HG03432 (cell line): ENCODE measurements around the gene GBA2.
A peak's percentile ranks its signal among the peaks of the same experiment; 100 is the strongest.

Experiments
- ATAC-seq: cut with Tn5 transposase; IDR thresholded peaks from one replicate; pipeline ENCODE4 v1.9.1; 2021; ENCODE audit warnings: mild to moderate bottlenecking, moderate library complexity; ENCODE audit not compliant: unreplicated experiment

The GBA2 gene

GRCh38 chr9:35741740-35742139 lies 7.3 kb downstream of the GBA2 start:
- ATAC-seq, result no peak

GRCh38 chr9:35740243-35740642 lies 8.8 kb downstream of the GBA2 start:
- ATAC-seq, result no peak

- no peak for ATAC-seq
Observed at GRCh38 chr9:35738924-35739323, 10.1 kb downstream of the GBA2 start.

DNA sequence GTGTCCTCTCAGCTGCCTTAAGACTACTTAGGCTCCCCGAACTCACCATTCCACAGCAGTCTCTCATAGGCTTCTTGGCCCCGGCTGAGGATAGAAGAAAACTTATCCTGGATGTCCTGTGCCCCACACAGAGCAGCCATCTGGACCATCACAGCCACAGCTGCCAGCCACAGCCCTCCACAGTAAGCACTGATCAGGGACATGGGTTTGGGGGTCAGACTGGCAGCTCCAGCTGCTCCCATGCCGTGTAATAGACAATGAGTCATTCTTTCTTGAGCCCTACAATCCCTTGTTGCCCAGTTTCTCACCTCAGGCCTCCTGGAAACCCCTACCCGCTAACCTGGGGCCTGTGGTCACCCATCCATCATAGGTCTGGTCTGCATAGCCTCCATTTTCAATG lies 10.8 kb downstream of the GBA2 start:
- ATAC-seq, result no peak

DNA sequence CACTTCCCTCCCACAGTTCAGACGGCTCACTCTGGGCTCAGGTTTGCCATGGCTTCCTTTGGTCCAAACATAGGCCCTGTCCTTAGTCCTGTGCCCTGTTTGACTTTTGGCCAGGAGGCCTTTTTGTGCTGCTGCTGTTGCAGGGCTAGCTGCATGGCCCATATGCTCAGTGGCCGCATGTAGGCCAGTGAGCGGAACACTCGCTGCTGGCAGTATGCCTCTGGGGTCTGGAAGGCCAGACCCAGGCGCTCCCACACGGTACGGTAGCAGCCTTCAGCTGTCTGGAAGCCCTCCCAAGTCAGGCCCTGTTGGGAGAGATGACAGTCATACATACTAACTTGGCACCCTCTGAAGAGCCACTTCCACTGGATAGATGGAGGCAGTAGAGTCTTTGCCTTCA lies 11.9 kb downstream of the GBA2 start:
- no peak for ATAC-seq

DNA sequence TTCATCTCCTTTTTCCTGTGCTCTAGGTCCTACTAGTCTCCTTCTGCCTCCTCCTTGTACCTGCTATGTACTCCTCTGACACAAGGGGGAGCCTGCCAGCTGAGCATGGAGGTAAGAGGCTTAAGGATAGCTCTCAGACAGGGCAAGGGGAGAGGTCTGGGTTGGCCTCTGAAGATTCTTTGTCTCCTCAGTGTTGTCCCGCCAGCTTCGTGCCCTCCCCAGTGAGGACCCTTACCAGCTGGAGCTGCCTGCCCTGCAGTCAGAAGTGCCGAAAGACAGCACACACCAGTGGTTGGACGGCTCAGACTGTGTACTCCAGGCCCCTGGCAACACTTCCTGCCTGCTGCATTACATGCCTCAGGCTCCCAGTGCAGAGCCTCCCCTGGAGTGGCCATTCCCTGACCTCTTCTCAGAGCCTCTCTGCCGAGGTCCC lies 12.8 kb downstream of the GBA2 start:
- no peak for ATAC-seq

- ATAC-seq, result no peak
Observed at GRCh38 chr9:35734096-35734495, 14.9 kb downstream of the GBA2 start.

GRCh38 chr9:35732800-35733541 lies 16.1 kb downstream of the GBA2 start:
- ATAC-seq, result peak; percentile 0

GRCh38 chr9:35732185-35732799 lies 16.7 kb downstream of the GBA2 start, which contains the start of the genes CREB3 and TLN1:
TSS of gene CREB3 (plus strand) at chr9:35732666. CDS start at chr9:35732773, 107 bp downstream.
TSS of gene TLN1 (minus strand) at chr9:35732195. CDS start at chr9:35725694, 6,501 bp downstream.
- ATAC-seq, result peak; percentile 83

GRCh38 chr9:35731415-35732184 lies 17.4 kb downstream of the GBA2 start:
- ATAC-seq, result peak; percentile 0

- no peak for ATAC-seq
Observed at GRCh38 chr9:35730486-35730854, 18.6 kb downstream of the GBA2 start.

- no peak for ATAC-seq
Observed at GRCh38 chr9:35729700-35730485, 19.1 kb downstream of the GBA2 start.

- no peak for ATAC-seq
Observed at GRCh38 chr9:35729101-35729500, 19.9 kb downstream of the GBA2 start.

GRCh38 chr9:35728041-35728971 lies 20.7 kb downstream of the GBA2 start:
- ATAC-seq, result no peak

- no peak for ATAC-seq
Observed at GRCh38 chr9:35727676-35728040, 21.4 kb downstream of the GBA2 start.

- peak; percentile 40 for ATAC-seq
Observed at GRCh38 chr9:35726931-35727330, 22.1 kb downstream of the GBA2 start.

DNA sequence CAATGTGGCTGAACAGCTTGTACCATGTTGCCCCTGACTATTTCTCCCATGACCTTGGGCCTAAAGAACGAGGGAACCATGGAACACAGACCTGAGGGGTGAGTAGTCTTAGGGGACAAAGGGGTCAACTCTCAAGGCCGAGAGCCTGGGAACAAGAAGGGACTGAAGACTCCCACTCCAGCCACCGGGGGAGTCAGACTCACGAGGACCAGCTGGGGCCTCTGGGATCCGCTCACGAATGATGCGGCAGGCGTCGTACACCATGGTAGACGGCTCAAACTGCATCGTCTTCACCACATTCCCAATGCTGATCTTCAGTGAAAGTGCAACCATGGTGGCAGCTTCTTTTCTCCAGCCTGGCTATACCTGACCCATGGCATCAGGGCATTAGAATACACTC lies 23.7 kb downstream of the GBA2 start:
- no peak for ATAC-seq

DNA sequence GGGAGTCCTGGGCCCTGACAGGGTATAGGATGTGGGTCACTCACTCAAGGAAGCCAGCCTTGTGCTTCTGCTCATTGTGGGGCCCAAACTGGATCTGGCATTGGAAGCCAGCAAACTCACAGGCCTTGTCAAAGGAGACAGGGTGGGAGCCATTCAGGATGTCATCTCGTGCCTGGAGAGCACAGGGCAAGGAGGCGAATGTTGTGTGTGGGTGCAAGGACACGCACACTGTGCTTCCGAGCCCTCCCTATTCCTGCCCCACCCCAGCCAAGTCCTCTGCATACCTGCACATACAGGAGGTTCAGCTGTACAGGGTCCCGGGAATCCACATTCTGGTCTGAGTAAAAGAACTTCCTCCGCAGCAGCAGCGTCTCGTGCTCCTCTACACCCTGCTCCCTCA lies 25.1 kb downstream of the GBA2 start:
- ATAC-seq, result no peak

DNA sequence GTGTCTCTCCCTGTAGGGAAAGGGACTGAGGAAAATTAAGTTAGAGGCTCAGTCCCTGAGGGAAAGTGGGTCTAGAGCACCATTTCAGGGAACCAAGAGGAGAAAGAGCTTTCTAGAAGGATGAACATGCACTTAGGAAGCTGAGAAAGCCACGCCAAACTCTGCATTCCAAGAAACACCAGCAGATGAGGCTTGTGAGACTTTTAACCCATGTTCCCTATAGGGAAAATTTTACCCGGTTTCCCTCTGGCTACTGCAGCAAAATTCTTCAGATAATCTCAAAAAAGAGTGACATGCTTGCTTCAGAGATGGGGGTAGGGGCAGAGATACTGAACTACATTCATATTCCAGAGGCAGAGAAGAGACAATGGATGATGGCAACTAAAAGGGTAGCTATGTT lies 25.6 kb downstream of the GBA2 start:
- no peak for ATAC-seq

GRCh38 chr9:35719546-35719945 lies 29.5 kb downstream of the GBA2 start:
- ATAC-seq, result no peak
